Cardiac septum (tissue), 1 donor: Measurements from ENCODE around the gene KBTBD3. TPM values are rescaled to one million over a fixed set of nuclear protein-coding genes. Genes with fewer than 3 reads are reported as not detected.

Source experiments
- DNase-seq: peaks from one replicate; pipeline ENCODE4 v3.0.0-alpha.2; 2020; ENCODE audit warnings: low spot score
- intact Hi-C: fragments of 100-400 bp; cut with DNase I; formaldehyde crosslinking; loops from one replicate; pipeline ENCODE4 v1.14.0; 2022
- long read RNA-seq: library from polyadenylated mRNA; unstranded; transcript quantifications from one replicate; pipeline ENCODE4 v2.0.0, GENCODE V29; 2021
- total RNA-seq: library from RNA; stranded (reverse); fragmentation: NEBNext Ultra II Directional; extraction: Animal tissue kit (Norgen Biotek cat#: 25700); gene quantifications from one replicate; pipeline ENCODE4 v1.2.1, GENCODE V29; 2021
- donor health status: DM: no; HTN: no; CAD: no.

KBTBD3 gene, protein sequence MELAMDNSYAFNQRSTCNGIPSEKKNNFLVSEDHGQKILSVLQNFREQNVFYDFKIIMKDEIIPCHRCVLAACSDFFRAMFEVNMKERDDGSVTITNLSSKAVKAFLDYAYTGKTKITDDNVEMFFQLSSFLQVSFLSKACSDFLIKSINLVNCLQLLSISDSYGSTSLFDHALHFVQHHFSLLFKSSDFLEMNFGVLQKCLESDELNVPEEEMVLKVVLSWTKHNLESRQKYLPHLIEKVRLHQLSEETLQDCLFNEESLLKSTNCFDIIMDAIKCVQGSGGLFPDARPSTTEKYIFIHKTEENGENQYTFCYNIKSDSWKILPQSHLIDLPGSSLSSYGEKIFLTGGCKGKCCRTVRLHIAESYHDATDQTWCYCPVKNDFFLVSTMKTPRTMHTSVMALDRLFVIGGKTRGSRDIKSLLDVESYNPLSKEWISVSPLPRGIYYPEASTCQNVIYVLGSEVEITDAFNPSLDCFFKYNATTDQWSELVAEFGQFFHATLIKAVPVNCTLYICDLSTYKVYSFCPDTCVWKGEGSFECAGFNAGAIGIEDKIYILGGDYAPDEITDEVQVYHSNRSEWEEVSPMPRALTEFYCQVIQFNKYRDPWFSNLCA
- total RNA-seq = 7.2 TPM
- long read RNA-seq, partial matches to known transcripts = 1 of 10 reads
- long read RNA-seq, other reads (novel, unspliced or antisense) = 1 of 10 reads

DNA sequence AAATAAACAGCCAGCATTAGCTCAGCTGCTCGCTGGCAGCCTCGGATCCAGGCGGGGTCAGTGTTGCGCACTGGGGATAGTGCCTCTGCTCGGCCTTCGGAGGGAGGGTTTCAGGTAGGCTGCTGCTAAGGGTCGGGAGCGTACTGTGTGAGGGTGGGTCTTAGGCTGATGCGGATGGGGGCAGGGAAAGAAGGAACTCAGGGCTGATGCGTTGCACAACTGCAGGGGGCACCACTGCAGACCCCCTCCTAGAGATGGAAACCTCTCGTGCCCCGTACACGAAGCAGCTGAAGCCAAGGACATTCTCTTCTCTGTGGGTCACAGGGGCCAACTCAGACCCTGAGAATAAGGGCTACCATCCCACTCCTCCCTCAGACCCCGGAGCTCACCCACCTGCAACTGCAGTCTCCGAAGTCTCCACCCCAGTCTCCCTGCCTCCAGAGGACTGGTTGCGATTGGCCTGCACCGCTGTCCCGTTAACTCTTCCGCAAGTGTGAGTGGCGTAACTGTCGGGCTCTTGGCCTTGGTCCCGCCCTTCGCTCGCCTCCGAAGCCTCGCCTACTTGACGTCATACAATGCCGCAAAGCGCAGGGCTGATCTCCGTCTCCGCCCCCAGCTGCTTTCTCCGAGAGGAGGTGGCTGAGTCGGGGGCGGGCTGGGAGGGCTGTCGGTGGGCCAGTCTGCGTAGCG is at the start of gene KBTBD3:
Gene KBTBD3 (minus strand): TSS at position 429 of the 690 bp plus-strand sequence. CDS start 18,250 bp downstream, outside the sequence.
- DNase-seq = peak; percentile 100
- intact Hi-C loops = loop anchor here (2.0 kb wide), 1 partner anchor 54 kb away; the partner anchor contains the start of gene MSANTD4

DNA sequence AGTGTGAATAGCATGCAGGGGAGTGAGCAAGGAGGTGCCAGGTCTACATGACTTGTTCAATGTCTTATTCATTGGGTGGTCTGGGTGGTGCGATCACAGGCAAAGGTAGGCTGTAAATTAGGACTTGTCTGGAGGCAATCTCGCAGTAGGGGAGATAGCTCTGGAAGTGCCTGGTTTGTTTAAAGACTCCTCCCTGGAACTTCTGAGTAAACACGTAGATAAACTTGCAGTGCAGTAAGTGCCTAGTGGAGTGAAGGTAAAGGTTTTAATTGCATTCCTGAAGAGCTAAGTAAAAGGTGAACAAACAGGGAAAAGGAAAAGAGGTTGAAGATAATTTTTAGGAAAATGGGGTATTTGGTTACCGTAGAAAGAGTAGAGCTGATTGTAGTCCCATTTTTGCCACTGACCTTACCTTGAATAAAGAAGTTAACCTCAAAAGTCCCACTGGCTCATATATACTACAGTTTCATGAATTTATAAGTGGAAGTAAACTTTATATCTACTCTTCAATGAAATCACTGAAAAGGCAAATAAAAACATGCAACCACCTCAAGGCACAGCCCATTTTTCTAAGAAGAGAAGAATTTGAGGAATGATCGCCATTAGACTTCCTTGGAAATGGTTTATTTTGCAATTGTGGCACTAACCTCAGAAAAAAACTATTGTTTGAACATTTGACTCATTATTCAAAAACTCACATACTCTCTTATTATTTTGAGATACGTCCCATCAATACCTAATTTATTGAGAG is 44.6 kb upstream of the KBTBD3 start:
- DNase-seq = no peak
- intact Hi-C loops = no loop called here

DNA sequence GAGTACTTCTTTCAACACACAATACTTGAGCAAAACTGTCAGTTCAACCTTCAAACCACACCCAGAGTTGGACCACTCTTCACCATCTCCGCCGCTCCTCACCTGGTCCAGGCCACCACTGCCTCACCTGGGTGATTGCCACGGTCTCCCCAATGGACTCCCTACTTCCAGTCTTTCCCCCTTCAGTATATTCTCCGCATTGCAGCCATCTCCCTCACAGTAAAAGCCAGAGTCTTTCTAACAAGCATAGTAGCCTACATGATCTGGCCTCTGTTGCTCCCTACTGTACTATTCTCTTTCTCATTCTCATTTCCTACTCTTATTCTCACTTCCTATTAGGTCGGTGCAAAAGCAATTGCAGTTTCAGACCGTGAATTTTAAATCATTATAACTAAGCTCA is 28.8 kb upstream of the KBTBD3 start:
- DNase-seq = no peak

DNA sequence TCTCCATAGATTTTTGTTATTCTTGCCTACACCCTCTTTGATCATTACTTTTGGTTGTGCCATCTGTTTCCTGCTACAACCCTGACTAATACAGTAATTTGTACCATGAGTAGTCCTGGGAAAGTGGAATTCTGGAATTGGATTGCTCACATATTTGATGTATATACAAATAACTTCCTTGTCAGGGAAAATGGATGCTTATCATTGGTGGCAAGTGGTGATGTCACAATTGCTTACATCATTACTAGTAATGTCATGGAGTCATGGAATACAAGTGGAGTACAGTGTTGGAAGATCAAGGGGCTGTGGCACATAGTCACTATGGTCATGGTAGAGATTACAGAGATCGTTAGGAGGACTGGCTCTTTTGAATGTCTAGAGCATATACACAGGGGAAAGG is 24.7 kb upstream of the KBTBD3 start:
- intact Hi-C loops = no loop called here

More for the DNA sequence above, 28.8 kb upstream of the KBTBD3 start:
- intact Hi-C loops = no loop called here

DNA sequence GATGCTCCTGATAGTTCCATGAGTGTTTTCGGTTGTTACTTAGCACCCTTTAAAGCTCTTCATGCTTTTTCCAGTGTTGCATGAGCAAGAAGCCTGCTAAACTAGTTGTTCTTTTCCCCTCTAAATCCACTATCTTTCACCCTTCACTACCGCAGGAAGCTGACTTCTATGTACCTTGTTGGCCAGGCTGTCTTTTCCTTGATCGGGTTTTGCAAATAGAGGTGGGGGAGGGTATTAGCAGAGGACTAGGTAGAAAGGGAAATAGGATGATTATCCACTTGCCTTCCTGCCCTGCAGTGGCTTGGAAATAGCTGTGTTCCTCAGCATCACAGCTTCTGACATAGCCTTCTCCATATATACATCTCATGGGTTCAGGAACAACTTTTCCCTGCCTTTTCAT is 24.2 kb upstream of the KBTBD3 start:
- intact Hi-C loops = no loop called here
- DNase-seq = no peak

More for the DNA sequence above, 24.7 kb upstream of the KBTBD3 start:
- DNase-seq = no peak

DNA sequence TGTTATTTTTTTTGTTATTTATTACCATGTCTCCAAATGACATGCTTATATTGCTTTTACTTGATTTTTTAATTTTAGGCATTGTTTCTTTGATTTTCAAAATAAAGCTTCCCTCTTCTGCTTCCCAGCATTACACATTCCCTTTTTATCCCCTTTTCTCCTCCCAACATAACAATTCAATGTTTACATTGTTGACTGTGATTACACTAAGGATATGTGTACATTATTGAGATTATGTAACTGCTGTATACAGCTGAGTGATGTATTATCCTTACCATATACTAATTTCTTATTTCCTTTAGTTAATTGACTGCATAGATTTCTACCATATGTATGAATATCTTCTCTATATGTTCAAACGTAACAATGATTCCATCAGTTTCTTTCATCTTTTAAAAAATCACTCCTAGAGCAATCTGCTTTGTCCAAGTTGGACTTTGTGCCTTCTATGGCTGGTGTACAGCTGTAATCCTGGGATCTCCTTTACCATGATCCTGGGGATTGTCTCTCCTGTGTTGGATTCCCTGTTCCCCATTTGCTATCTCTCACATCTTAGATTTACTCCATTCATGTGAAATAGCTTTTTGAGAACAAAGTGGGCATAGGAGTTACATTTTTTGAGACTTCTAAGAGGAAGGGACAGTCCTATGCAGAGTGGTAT is 21.9 kb upstream of the KBTBD3 start:
- no peak for DNase-seq
- intact Hi-C loops = no loop called here

DNA sequence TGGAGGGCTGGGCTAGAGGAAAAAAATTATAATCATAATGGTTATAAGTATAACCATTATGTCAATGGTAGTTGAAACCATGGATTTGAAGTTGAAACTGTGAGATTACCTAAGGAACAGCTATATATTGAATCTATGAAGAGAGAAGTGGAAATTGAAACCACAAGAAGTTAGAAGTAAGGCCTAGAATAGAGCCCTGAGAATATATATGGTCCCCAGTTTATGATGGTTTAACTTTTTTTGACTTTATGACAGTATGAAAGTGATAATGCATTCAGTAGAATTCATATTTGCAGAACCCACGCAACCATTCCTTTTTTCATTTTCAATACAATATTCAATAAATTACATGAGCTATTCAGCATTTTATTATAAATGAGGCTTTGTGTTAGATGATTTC is 15.3 kb upstream of the KBTBD3 start:
- intact Hi-C loops = no loop called here
- no peak for DNase-seq

DNA sequence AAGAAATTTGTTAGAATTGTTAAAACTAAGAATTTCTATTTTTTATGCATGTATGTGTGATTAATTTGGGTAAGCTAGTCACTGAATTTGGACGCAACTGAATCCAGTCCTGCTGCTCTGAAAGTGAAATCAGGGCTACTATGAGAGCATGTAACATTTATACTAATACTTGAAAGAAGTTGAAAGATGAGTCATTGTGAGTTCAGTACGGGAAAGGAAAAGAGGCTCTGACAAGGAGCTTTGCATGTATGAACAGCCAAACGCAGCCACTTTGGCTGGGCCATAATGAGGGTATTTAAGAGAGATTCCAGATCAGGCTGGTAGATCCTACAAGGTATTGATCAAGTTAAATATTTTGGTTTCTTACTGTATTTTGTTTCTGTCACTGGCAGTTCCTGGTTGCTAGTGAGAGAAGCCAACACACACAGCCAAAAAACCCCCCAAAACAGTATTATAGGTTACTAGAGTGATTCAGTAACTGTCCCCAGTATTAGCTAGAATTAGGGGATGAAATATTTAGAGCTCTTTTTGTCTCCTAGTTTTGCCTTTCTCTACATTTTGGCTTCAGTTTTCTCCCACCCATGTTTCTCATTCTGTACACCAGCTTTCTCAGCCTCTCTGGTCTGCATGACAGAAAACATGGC is 14.5 kb upstream of the KBTBD3 start:
- intact Hi-C loops = no loop called here
- no peak for DNase-seq

DNA sequence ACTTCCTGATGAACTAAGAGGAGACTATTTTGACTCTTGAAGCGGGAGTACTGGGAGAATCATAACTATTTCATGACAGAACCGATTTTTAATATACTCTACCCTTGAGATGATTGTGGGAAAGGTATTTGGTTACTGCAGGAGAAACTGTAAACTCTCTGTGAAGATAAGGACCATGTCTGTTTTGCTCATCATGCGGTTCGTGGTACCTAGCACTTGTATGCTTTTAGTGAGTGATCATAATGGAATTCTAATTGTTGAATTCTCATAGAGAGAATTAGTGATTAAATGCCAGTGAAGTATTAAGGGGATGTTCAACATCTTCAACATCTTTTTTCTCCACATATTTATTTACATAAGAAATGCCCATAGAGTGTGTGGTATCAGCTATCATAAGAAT is 11.7 kb upstream of the KBTBD3 start:
- DNase-seq = no peak

DNA sequence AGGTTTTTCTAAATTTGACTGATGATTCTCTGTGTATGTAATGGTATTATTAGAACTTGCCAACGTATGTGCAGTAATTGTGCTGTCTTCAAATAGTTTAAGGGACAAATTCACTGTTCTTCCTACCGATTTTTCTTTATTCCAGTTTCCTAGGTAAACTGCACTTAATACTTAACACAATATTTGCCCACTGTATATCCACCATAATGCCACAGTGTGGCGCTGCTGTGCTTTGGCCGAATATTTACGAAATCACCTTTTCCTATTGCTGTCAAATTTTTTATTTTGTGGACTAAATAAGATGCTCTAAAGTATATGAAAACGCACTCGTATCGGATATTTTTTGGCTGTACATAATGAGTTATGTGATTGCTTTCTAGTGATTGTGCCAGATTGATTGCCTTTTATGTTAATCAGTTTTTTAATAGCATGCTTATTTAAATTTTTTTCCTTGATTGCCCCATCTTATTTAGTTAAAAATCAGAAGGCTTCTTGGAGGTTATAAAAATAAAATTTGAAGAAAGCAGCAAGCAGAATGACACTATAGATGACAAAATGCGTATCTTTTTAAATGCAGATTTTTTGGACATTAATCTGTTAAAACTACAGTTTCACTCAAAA is 10.8 kb upstream of the KBTBD3 start:
- intact Hi-C loops = no loop called here
- no peak for DNase-seq

More for the DNA sequence above, 11.7 kb upstream of the KBTBD3 start:
- intact Hi-C loops = no loop called here

DNA sequence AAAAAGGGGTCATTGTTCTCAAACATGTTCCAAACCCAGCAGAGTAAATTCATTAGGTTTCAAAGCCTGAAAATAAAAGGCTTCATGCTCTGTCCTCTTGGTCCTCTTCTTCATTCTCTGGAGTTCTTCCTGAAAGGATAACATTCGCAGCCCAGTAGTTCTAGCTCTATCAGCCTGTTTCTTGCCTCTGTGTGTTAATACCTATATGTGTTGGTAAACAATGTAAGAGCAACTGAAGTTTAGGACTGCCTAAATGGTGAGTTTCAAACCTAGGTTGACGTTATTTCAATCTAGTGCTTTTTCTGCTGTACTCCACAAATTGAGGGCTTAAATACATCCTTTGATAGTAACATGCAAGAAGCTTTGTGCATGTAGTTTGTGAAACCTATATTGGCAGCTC is 9.7 kb upstream of the KBTBD3 start:
- intact Hi-C loops = no loop called here

DNA sequence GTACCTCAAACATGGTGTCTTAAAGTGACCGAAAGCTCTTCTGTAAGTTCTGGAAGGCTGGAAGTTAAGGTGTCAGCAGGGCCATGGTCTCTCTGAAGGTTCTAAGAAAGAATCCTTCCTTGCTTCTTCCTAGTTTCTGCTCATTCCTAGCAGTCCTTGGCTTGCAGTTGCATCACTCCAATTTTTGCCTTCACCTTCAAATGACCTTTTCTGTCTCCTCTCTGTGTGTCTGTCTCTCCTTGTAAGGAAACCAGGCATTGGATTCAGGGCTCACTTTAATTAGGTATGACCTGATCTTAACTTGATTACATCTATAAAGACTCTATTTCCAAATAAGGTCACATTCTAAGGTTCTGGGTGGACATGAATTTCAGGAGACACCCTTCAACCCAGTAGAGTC is 9.0 kb upstream of the KBTBD3 start:
- intact Hi-C loops = no loop called here
- no peak for DNase-seq

More for the DNA sequence above, 9.7 kb upstream of the KBTBD3 start:
- DNase-seq = no peak

DNA sequence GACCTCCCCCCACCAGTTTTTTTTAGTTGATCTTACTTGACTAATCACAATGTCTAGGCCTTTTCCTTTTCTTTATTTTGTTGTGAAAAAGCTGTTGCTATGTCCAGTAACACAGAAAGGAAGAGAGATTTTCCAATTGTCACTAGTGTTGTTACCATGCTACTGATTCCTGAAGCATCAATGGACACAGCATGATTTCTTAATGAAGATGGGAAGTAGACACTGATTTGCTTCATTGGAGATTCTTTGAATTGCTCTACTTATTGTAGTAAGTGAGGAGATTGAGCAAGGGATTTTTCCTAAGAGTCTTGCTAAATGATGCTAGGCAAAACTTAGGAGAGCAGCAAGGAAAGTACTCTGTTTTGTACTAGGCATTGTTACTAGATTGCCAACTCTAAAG is 4.9 kb upstream of the KBTBD3 start:
- intact Hi-C loops = no loop called here
- no peak for DNase-seq

DNA sequence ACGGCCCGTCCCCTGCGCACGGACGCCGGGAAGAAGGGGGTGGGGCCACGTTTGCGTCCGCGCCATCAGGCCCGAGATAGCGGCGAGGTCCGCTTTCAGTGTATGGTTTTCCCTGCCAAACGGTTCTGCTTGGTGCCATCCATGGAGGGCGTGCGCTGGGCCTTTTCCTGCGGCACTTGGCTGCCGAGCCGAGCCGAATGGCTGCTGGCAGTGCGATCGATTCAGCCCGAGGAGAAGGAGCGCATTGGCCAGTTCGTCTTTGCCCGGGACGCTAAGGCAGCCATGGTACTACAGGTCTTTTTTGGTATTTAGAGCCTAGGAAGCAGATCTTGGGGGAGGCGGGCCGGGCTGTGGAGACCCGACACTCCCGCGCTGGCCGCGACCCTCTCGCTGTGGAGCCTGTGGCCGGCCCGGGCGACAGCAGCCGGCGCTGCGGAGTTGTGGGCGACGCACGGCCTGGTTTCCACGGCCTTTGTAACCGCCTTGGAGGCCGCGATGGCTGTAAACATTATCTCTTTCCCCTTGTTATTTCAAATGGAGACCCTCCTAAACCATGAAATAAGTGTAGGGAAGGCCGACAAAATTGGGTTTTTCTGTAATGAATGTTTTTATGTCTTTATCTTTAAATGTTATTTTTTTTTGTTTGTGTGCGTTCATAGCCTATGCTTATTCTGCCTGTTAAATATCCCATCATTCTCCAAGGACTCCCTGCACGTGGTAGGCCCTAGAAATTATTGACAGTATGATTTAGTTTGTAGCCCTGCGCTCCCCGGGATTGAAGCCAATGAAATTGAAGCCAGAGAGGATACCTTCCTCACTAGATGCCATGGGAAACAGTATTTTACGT is 685 bp upstream of the KBTBD3 start, which contains the start of gene AASDHPPT:
Gene AASDHPPT (plus strand): TSS at position 54 of the 847 bp plus-strand sequence. CDS start 49 bp downstream, at position 103.
- intact Hi-C loops = loop anchor here (2.0 kb wide), 1 partner anchor 55 kb away; the partner anchor contains the start of gene MSANTD4
- no peak for DNase-seq

DNA sequence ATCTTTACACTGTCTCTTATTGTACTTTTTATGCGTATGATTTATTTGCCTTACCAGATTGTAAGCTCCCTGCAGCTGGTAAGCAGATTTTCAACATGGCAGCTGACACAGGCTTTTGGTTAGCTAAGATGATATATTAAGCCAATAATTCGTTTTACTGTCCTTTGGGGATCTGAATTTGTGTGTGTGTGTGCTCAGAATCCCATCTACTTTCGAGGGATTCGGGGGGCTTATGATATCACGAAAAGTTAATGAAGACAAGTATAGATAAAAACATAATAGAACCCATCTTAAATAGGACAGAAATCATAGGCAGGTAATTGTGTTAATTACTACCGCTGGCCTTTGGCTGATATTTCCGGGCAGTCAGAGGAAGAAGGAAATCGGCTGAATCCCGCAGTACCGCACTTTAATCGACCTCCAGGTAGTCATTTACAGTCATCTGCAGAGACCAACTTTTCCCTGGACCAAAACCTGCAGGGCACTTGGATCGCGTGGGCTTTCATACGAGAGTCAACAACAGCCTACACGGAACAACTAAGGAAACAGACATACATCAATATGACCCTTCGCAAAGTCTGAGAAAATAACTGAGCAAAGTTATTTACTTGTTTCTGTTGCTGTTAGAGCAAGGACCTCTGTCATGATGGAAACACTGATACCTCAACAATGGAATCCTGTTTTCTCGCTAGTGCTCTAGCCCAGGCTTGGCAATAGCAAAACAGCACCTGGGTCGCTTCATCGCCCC is 802 bp downstream of the KBTBD3 start:
- DNase-seq = no peak
- intact Hi-C loops = loop anchor here (2.0 kb wide), 1 partner anchor 54 kb away; the partner anchor contains the start of gene MSANTD4

DNA sequence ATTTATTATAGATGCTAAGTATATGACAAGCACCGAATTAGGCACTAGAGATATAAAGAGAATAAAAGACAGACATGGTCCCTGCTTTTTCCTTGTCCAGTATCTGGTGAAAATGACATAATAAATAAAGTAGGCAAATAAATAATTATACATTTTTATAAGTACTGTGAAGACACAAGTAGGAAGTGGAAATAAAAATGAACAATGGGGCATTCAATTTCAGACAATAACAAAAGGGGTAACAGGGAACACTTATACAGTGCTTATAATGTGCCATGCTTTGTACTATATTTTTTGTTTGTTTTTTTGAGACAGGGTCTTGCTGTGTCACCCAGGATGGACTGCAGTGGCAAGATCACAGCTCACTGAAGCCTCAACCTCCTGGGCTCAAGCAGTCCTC is 4.3 kb downstream of the KBTBD3 start:
- DNase-seq = no peak
- intact Hi-C loops = no loop called here
